K562 (cell line): ENCODE measurements around the gene PSMD9. TPM values are rescaled to one million over a fixed set of nuclear protein-coding genes. Genes with fewer than 3 reads are reported as not detected.
A peak's percentile ranks its signal among the peaks of the same experiment; 100 is the strongest.

Experiments
- ADNP ChIP-seq: fragments of 200-800 bp; sonication (Bioruptor generic); IDR thresholded peaks from 2 replicates; pipeline ENCODE4 v1.6.1; 2016; ENCODE audit warnings: missing genetic modification characterization, missing compliant biosample characterization
- ASH1L ChIP-seq: fragments of 450-650 bp; IDR thresholded peaks from 2 replicates; pipeline ENCODE4 v1.6.1; 2018; ENCODE audit warnings: borderline replicate concordance, mild to moderate bottlenecking, low read depth; ENCODE audit not compliant: partially characterized antibody
- BCOR ChIP-seq: fragments of 450-650 bp; IDR thresholded peaks from 2 replicates; pipeline ENCODE4 v1.6.1; 2016
- BRCA1 ChIP-seq, 2 experiments: fragments of 450-650 bp in 1 of 2; sonication (generic) in 1 of 2; formaldehyde crosslinking in 1 of 2; IDR thresholded peaks; 2 replicates each; pipeline versions ENCODE4 v1.5.0 to v1.6.1; 2017 to 2020; ENCODE audit warnings: mild to moderate bottlenecking in 1 of 2, missing genetic modification reagents in 1 of 2
- BRD4 ChIP-seq: fragments of 200-600 bp; sonication (generic); IDR thresholded peaks from 2 replicates; pipeline ENCODE4 v1.6.1; 2017; ENCODE audit warnings: inconsistent platforms
- ESRRA ChIP-seq: fragments of 450-650 bp; IDR thresholded peaks from 2 replicates; pipeline ENCODE4 v1.6.1; 2014; ENCODE audit warnings: low read depth, mild to moderate bottlenecking, moderate library complexity, borderline replicate concordance
- FOXM1 ChIP-seq, 2 experiments: fragments of 450-650 bp in 1 of 2; sonication (generic) in 1 of 2; formaldehyde crosslinking in 1 of 2; IDR thresholded peaks; 2 replicates each; pipeline versions ENCODE4 v1.6.1 to v1.9.0; 2017 to 2022; ENCODE audit warnings: low read depth in 2 of 2, mild to moderate bottlenecking in 2 of 2, missing genetic modification reagents in 1 of 2, moderate library complexity in 1 of 2
- GATAD2B ChIP-seq: fragments of 450-650 bp; IDR thresholded peaks from 2 replicates; pipeline ENCODE4 v1.6.1; 2017; ENCODE audit warnings: mild to moderate bottlenecking, borderline replicate concordance
- HDAC3 ChIP-seq: fragments of 450-650 bp; IDR thresholded peaks from 2 replicates; pipeline ENCODE4 v1.6.1; 2018; ENCODE audit warnings: borderline replicate concordance, mild to moderate bottlenecking, moderate library complexity; ENCODE audit not compliant: partially characterized antibody
- NFATC3 ChIP-seq: fragments of 450-650 bp; IDR thresholded peaks from 2 replicates; pipeline ENCODE4 v1.6.1; 2017; ENCODE audit warnings: mild to moderate bottlenecking
- SAFB2 ChIP-seq: fragments of 200-400 bp; formaldehyde crosslinking; IDR thresholded peaks from 2 replicates; pipeline ENCODE4 v1.6.1; 2018; ENCODE audit warnings: borderline replicate concordance, low read length, low read depth, moderate library complexity; ENCODE audit not compliant: severe bottlenecking
- SMARCC2 ChIP-seq: fragments of 450-650 bp; IDR thresholded peaks from 2 replicates; pipeline ENCODE4 v1.6.1; 2017; ENCODE audit warnings: antibody characterized with exemption, moderate library complexity, mild to moderate bottlenecking, low read depth
- ZFP1 ChIP-seq: fragments of 450-650 bp; formaldehyde crosslinking; IDR thresholded peaks from 2 replicates; pipeline ENCODE4 v1.4.0; 2020; ENCODE audit warnings: mild to moderate bottlenecking, mixed read lengths
- ZNF121 ChIP-seq: sonication (generic); formaldehyde crosslinking; conservative IDR thresholded peaks from 2 replicates; pipeline ENCODE4 v1.8.0; 2022; ENCODE audit warnings: missing genetic modification reagents
- polyA plus RNA-seq, 8 experiments: library from polyadenylated mRNA; depleted of rRNA in 4 of 8; stranded (reverse) in 5 of 8; unstranded in 3 of 8; fragments of >200 nt; fragmentation: Nextera tagmentation in 2 of 8; fragmentation: Illumina TruSeq in 1 of 8; extraction: Ambion mirVana in 2 of 8; extraction: Trizol in 1 of 8; gene quantifications; 2 replicates each; pipeline versions ENCODE4 v1.2.1 to v1.2.3, GENCODE V29; 2011 to 2014; ENCODE audit warnings: inconsistent platforms in 1 of 8, missing spikeins in 1 of 8
- total RNA-seq, 7 experiments: library from RNA; depleted of rRNA in 6 of 7; stranded (reverse); fragments of >200 nt in 6 of 7; fragmentation: Illumina TruSeq in 2 of 7; extraction: Trizol in 2 of 7; gene quantifications; 2 replicates each; pipeline versions ENCODE4 v1.2.1 to v1.2.3, GENCODE V29; 2011 to 2021; ENCODE audit warnings: low replicate concordance in 1 of 7
- TF ChIP-seq, protein P1 (sequence below): fragments of 450-650 bp; IDR thresholded peaks from 2 replicates; pipeline ENCODE4 v1.6.1; 2016; ENCODE audit warnings: mild to moderate bottlenecking
- TF ChIP-seq, protein P2 (sequence below): fragments of 450-650 bp; IDR thresholded peaks from 2 replicates; pipeline ENCODE4 v1.6.1; 2016; ENCODE audit warnings: low read depth, mild to moderate bottlenecking, moderate library complexity

Gene PSMD9
- total and polyA plus RNA-seq, 9 of the 15 experiments (the other 6 are each of a cell fraction or from before 2014, with no cell fraction given), result 12.2 to 143 (median 61.3) TPM

DNA sequence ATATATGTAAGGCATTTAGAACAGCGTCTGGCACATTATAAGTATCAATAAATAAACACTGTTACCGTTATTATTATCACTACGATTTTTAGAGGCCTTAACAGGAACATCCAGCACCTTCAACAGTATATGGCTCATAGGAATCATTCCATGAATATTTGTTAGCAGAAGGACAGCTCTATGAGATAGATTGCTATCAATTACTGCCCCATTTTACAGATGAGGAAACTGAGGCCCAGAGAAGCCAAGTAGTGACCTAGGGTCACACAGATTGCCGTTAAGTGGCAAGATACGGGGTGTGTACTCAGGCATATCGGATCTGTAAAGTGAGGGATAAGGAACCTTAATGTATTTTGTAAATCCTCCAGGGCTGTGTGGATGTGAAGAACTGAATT is 510 bp upstream of the PSMD9 start (continued):
- TF ChIP-seq, protein P1, sequence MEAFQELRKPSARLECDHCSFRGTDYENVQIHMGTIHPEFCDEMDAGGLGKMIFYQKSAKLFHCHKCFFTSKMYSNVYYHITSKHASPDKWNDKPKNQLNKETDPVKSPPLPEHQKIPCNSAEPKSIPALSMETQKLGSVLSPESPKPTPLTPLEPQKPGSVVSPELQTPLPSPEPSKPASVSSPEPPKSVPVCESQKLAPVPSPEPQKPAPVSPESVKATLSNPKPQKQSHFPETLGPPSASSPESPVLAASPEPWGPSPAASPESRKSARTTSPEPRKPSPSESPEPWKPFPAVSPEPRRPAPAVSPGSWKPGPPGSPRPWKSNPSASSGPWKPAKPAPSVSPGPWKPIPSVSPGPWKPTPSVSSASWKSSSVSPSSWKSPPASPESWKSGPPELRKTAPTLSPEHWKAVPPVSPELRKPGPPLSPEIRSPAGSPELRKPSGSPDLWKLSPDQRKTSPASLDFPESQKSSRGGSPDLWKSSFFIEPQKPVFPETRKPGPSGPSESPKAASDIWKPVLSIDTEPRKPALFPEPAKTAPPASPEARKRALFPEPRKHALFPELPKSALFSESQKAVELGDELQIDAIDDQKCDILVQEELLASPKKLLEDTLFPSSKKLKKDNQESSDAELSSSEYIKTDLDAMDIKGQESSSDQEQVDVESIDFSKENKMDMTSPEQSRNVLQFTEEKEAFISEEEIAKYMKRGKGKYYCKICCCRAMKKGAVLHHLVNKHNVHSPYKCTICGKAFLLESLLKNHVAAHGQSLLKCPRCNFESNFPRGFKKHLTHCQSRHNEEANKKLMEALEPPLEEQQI, result peak; percentile 87
- TF ChIP-seq ZNF121 (CRISPR knock-in tag) (no peak), GATAD2B (0 out of 2 replicates have a peak, but pooled peaks have one; percentile 43), BRD4 (0 out of 2 replicates have a peak, but pooled peaks have one; percentile 67), FOXM1 (IDR thresholded peaks at IDR 0.05; ENCODE audit: low read depth) (peak; percentile 72), FOXM1 (CRISPR knock-in tag; IDR thresholded peaks at IDR 0.05; ENCODE audit: low read depth) (no peak), ZFP1 (CRISPR knock-in tag) (no peak), HDAC3 (peak; percentile 58), BRCA1 (IDR thresholded peaks at IDR 0.05) (no peak), BRCA1 (CRISPR knock-in tag; IDR thresholded peaks at IDR 0.05) (no peak), ASH1L (peak; percentile 30), SAFB2 (no peak), SMARCC2 (0 out of 2 replicates have a peak, but pooled peaks have one; percentile 50), BCOR (peak; percentile 100), ADNP (tag) (peak; percentile 100), ESRRA (peak; percentile 85), NFATC3 (peak; percentile 88)
- TF ChIP-seq, protein P2, sequence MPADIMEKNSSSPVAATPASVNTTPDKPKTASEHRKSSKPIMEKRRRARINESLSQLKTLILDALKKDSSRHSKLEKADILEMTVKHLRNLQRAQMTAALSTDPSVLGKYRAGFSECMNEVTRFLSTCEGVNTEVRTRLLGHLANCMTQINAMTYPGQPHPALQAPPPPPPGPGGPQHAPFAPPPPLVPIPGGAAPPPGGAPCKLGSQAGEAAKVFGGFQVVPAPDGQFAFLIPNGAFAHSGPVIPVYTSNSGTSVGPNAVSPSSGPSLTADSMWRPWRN, result peak; percentile 63; the same call in 1 of the 2 replicates
